Transverse colon (tissue), 3 donors: Measurements from ENCODE around the gene KRTAP27-1.

ENCODE experiments used
- EP300 ChIP-seq: sonication (generic); formaldehyde crosslinking; IDR thresholded peaks from one replicate; pipeline ENCODE4 v1.6.1; 2017; ENCODE audit warnings: antibody characterized with exemption, low read depth
- TF ChIP-seq, protein P1 (sequence below), 5 experiments: fragments of 200-600 bp in 3 of 5; fragments of 450-650 bp in 2 of 5; sonication (generic) in 3 of 5; IDR thresholded peaks; 1 replicate in 2 of 5; 2 replicates in 3 of 5; pipeline ENCODE4 v1.5.1; 2016 to 2017; ENCODE audit warnings: antibody characterized with exemption in 5 of 5, inconsistent platforms in 3 of 5, mild to moderate bottlenecking in 2 of 5, moderate library complexity in 1 of 5

DNA sequence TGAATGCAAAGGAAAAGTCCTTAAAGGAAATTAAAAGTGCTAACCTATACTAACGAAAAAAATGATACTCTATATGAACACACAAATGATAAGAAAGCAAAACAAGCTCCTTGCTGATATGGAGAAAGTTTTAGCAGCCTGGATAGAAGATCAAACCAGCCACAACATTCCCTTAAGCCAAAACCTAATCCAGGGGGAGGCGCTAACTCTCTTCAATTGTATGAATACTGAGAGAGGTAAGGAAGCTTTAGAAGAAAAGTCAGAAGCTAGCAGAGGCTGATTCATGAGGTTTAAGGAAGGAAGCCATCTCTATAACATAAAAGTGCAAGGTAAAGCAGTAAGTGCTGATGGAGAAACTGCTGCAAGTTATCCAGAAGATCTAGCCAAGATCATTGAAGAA is 7.5 kb upstream of the KRTAP27-1 start:
- TF ChIP-seq, protein P1, sequence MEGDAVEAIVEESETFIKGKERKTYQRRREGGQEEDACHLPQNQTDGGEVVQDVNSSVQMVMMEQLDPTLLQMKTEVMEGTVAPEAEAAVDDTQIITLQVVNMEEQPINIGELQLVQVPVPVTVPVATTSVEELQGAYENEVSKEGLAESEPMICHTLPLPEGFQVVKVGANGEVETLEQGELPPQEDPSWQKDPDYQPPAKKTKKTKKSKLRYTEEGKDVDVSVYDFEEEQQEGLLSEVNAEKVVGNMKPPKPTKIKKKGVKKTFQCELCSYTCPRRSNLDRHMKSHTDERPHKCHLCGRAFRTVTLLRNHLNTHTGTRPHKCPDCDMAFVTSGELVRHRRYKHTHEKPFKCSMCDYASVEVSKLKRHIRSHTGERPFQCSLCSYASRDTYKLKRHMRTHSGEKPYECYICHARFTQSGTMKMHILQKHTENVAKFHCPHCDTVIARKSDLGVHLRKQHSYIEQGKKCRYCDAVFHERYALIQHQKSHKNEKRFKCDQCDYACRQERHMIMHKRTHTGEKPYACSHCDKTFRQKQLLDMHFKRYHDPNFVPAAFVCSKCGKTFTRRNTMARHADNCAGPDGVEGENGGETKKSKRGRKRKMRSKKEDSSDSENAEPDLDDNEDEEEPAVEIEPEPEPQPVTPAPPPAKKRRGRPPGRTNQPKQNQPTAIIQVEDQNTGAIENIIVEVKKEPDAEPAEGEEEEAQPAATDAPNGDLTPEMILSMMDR (IDR thresholded peaks at IDR 0.05), result no peak
- no peak for TF ChIP-seq EP300
